Neural crest cell (in vitro differentiated cells): ENCODE measurements around the gene ALG3. TPM values are rescaled to one million over a fixed set of nuclear protein-coding genes. Genes with fewer than 3 reads are reported as not detected.

Experiments
- DNase-seq: peaks from one replicate; pipeline ENCODE4 v3.0.0; 2021; ENCODE audit warnings: low read depth, mixed read lengths, low spot score
- H3K27ac Mint-ChIP-seq: one replicate; pipeline ENCODE4 v1.8.0; 2021; ENCODE audit warnings: mild to moderate bottlenecking, mixed read lengths; ENCODE audit not compliant: unreplicated experiment
- H3K27me3 Mint-ChIP-seq: 2 replicates; pipeline ENCODE4 v1.8.0; 2021; ENCODE audit warnings: low read depth, mild to moderate bottlenecking, mixed read lengths
- H3K36me3 Mint-ChIP-seq: 2 replicates; pipeline ENCODE4 v1.8.0; 2021; ENCODE audit warnings: low read depth, mild to moderate bottlenecking, mixed read lengths
- H3K4me1 Mint-ChIP-seq: 2 replicates; pipeline ENCODE4 v1.8.0; 2021; ENCODE audit warnings: mixed read lengths
- H3K4me3 Mint-ChIP-seq: one replicate; pipeline ENCODE4 v1.8.0; 2021; ENCODE audit warnings: mild to moderate bottlenecking, mixed read lengths
- H3K9me3 Mint-ChIP-seq: 2 replicates; pipeline ENCODE4 v1.8.0; 2021; ENCODE audit warnings: mixed read lengths
- total RNA-seq: library from RNA; stranded (reverse); gene quantifications from 2 replicates; pipeline ENCODE4 v1.2.1, GENCODE V29; 2021
- TF ChIP-seq, protein P1 (sequence below): fragments of 200-600 bp; sonication (generic); conservative IDR thresholded peaks from 2 replicates; pipeline ENCODE4 v1.5.0; 2021; ENCODE audit warnings: antibody characterized with exemption, mild to moderate bottlenecking

Gene ALG3
- total RNA-seq, 1 donor from 2014 or later: 32.0 TPM

DNA sequence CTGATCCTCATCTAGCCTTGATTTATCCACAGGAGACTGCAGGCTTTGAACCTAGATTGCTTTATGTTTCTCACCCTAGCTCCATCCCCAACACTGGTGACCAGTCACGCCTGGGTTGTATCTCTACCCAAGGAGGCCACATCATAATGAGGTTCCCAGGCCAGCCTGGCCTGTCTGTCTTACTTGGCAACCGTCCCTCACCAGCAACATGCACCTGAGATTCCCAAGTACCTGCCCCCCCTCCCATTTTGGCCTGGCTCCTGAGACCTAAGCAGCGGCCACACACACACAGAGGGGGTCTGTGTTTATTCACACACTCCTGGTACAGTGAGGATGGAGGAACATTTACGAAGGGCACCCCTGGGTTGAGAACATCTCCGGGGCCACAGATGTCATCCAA lies 10.2 kb upstream of the ALG3 start:
- Mint-ChIP-seq H3K27me3 (peaks cover 71% of the 10 kb centered on the region), H3K9me3 (no peaks in the 10 kb centered on the region), H3K4me1 (peaks cover 18% of the 10 kb centered on the region), H3K36me3 (no peaks in the 10 kb centered on the region), H3K4me3 (peak overlapping the region; percentile 82), H3K27ac (no peak overlapping the region)
- no peak for DNase-seq
- TF ChIP-seq, protein P1, sequence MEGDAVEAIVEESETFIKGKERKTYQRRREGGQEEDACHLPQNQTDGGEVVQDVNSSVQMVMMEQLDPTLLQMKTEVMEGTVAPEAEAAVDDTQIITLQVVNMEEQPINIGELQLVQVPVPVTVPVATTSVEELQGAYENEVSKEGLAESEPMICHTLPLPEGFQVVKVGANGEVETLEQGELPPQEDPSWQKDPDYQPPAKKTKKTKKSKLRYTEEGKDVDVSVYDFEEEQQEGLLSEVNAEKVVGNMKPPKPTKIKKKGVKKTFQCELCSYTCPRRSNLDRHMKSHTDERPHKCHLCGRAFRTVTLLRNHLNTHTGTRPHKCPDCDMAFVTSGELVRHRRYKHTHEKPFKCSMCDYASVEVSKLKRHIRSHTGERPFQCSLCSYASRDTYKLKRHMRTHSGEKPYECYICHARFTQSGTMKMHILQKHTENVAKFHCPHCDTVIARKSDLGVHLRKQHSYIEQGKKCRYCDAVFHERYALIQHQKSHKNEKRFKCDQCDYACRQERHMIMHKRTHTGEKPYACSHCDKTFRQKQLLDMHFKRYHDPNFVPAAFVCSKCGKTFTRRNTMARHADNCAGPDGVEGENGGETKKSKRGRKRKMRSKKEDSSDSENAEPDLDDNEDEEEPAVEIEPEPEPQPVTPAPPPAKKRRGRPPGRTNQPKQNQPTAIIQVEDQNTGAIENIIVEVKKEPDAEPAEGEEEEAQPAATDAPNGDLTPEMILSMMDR: no peak

DNA sequence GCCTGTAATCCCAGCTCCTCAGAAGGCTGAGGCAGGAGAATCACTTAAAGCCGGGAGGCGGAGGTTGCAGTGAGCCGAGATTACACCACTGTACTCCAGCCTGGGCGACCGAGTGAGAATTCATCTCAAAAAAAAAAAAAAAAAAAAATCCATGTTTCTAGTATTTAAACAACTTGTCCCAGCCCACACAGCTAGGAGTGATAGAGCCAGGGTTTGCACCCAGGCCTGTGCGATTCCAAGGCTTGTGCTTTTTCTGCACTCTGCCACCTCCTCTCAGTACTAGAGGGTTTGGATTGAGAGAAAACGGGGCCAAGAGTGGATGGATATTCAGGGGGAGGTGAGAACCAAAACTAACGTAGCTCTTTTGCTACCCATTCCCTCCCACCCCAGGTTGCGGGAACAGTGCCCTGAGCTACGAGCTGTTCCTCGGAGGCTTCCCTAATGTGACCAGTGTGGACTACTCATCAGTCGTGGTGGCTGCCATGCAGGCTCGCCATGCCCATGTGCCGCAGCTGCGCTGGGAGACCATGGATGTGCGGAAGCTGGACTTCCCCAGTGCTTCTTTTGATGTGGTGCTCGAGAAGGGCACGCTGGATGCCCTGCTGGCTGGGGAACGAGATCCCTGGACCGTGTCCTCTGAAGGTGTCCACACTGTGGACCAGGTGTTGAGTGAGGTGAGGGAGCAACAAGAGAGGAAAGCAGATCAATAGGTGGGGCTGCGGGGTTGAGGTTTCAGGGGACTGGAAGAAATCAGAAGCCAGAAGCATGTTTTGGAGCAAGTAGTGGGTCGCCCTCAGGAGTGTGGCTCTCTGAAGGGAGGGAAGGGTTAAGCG lies 8.5 kb upstream of the ALG3 start:
- no peak for DNase-seq
- TF ChIP-seq, protein P1: no peak
- Mint-ChIP-seq H3K4me3 (peak overlapping the region; percentile 29), H3K27me3 (peaks cover 58% of the 10 kb centered on the region), H3K27ac (no peak overlapping the region), H3K4me1 (peaks cover 15% of the 10 kb centered on the region), H3K9me3 (no peaks in the 10 kb centered on the region), H3K36me3 (no peaks in the 10 kb centered on the region)

DNA sequence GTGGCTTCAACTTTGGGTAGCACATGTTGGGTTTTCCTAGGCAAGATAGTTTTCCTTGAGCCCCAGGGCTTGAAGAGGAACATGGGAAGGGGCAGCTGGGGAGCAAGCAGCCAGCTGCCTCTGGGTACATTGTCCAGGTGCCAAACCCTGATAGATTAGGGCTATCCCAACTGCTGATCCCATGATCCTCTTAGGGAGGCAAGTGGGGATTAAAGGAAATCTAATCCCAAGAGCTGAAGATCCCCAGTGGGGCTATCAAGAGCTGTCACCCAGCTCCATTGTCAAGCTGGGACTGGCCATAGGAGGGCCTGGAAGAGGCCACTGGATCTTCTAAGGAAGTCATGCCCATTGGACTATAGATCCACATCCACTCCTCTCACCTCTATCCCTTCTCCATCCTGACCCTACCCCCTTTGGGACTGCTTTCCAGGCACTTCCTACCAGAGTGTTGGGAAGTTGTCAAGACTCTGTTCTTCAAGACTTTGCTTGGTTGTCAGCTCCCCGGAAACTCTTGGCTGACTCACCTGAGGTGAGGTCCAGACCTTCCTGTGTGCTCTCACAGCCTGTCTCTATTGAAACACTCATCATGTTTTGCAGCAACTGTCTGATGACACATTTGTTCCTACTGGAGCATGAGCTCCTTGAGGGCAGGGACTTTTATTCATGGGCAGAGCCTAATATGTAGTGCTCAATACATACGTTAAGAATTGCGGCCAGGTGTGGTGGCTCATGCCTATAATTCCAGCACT lies 6.7 kb upstream of the ALG3 start:
- Mint-ChIP-seq H3K27me3 (peaks cover 42% of the 10 kb centered on the region), H3K4me3 (no peak overlapping the region), H3K36me3 (no peaks in the 10 kb centered on the region), H3K9me3 (no peaks in the 10 kb centered on the region), H3K4me1 (peaks cover 7% of the 10 kb centered on the region), H3K27ac (no peak overlapping the region)
- no peak for DNase-seq
- TF ChIP-seq, protein P1: no peak

DNA sequence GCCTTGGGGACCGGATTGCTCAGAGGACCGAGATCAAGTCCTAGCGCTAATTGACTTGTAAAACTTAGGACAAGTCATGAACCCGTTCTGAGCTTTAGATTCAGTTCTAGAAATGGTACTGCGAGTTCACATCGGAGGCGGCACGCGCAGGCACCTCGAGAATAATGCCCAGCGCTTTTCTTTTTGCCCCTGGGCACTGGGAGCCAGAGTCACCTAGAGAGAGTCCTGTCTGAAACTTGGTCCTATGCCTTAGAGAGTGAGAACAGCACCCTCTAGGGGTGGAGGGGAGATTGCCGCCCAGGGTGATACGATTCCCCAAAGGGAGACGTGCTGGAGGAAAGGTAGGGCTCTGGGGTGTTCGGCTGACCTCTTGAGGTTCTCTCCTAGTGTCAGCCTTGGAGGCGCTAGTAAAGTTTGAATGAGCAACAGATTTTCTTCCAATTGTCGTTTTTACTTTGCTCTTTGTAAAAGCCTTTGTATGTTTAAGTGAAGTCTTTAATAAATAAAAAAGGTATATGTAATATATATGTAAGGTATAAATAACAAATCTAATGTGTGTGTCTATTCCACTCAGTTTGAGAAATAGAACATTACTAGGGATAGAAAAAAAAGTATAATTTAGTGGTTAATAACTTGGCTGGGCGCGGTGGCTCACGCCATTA lies 1.5 kb upstream of the ALG3 start:
- Mint-ChIP-seq H3K9me3 (no peaks in the 10 kb centered on the region), H3K36me3 (no peaks in the 10 kb centered on the region), H3K27ac (no peak overlapping the region), H3K4me1 (peaks cover 17% of the 10 kb centered on the region), H3K27me3 (peaks cover 10% of the 10 kb centered on the region), H3K4me3 (peak overlapping the region; percentile 97)
- peak; percentile 85 for DNase-seq
- TF ChIP-seq, protein P1: peak; percentile 91

DNA sequence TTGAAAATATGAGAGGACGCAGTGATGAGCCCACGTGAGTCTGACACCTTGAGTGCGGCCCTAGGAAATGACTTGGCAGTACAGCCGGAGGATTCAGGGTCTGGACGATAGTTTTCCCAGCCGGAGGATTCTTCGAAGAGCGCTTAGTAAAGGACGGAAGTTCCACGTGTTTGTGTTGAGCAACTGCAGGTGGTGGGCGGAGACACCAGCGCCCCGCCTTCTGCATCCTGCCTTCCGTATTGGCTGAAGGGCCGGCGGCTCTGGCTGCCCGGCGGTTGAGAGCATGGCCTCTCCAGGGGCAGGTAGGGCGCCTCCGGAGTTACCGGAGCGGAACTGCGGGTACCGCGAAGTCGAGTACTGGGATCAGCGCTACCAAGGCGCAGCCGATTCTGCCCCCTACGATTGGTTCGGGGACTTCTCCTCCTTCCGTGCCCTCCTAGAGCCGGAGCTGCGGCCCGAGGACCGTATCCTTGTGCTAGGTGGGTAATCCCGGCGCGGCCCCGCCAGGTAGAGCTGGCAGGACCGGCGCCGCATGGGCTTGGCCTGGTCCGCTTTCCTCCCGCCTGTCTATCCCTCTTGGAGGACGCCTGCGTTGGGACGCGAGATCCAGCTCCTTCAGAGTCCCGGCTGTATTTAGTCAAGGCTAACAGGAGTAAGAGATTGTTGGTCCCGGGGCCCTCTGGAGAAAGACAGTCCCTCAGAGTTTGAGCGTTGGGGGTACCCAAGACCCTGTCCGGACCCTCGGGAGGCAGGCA lies 827 bp upstream of the ALG3 start, which contains the start of gene EEF1AKMT4:
EEF1AKMT4 (plus strand) TSS at position 261 of the 755 bp plus-strand sequence; CDS start at position 284, 23 bp downstream.
- Mint-ChIP-seq H3K27me3 (peaks cover 6% of the 10 kb centered on the region), H3K4me1 (peaks cover 17% of the 10 kb centered on the region), H3K4me3 (peak within 1 kb of the TSS; percentile 97), H3K27ac (peak within 1 kb of the TSS; percentile 99), H3K36me3 (no peaks in the 10 kb centered on the region), H3K9me3 (no peaks in the 10 kb centered on the region)
- DNase-seq: peak; percentile 85
- TF ChIP-seq, protein P1: peak; percentile 65
